Adrenal gland (tissue), 12 donors: ENCODE measurements around the gene SELPLG. TPM values are rescaled to one million over a fixed set of nuclear protein-coding genes. Genes with fewer than 3 reads are reported as not detected.
"Not testable (repeated sequence)": the region's sequence is repeated elsewhere in the genome, so short reads cannot be mapped to it uniquely, and the experiment has no call there.

Experiments used
- DNase-seq, 7 donors: peaks; one replicate each; pipeline ENCODE4 v3.0.0-alpha.2; 2019 to 2020
- H3K27ac ChIP-seq, 5 donors: fragments of 200-600 bp; sonication (generic) in 4 of 5; 1 replicate in 3 of 5; 2 replicates in 2 of 5; pipeline versions ENCODE4 v1.5.1 to v1.8.0; 2016 to 2020; ENCODE audit warnings: mild to moderate bottlenecking in 1 of 5
- H3K27me3 ChIP-seq: fragments of 200-600 bp; 2 replicates; pipeline ENCODE4 v1.8.0; 2021
- H3K36me3 ChIP-seq, 2 donors: fragments of 200-600 bp; replicated peaks in 1 of 2; 1 replicate in 1 of 2; 2 replicates in 1 of 2; pipeline versions ENCODE4 v1.5.1 to v1.8.0; 2018 to 2022
- H3K4me1 ChIP-seq, 2 donors: fragments of 200-600 bp; replicated peaks in 1 of 2; 1 replicate in 1 of 2; 2 replicates in 1 of 2; pipeline versions ENCODE4 v1.5.1 to v1.8.0; 2018 to 2021
- H3K4me3 ChIP-seq, 4 donors: fragments of 200-600 bp; sonication (generic) in 3 of 4; one replicate each; pipeline ENCODE4 v1.5.1; 2016 to 2018
- H3K9me3 ChIP-seq, 3 donors: fragments of 200-600 bp; sonication (generic) in 1 of 3; replicated peaks in 1 of 3; 1 replicate in 2 of 3; 2 replicates in 1 of 3; pipeline versions ENCODE4 v1.5.1 to v1.8.0; 2016 to 2021
- POLR2A ChIP-seq, 2 donors: fragments of 450-650 bp; IDR thresholded peaks; one replicate each; pipeline ENCODE4 v1.6.1; 2017; ENCODE audit warnings: antibody characterized with exemption in 2 of 2, mild to moderate bottlenecking in 2 of 2, moderate library complexity in 1 of 2
- WGBS, 4 donors: extraction: QIAGEN DNeasy Blood & Tissue Kit in 2 of 4; methylation state at CpG; one replicate each; pipeline versions ENCODE4 v1.1.5 to v1.1.7; 2013 to 2017; 5-methylcytosine and 5-hydroxymethylcytosine counted together
- intact Hi-C, 2 donors: fragments of 100-400 bp; cut with DNase I; formaldehyde crosslinking; loops; one replicate each; pipeline versions ENCODE4 v1.14.1 to v1.15.0; 2022 to 2023
- polyA plus RNA-seq, 3 donors: library from polyadenylated mRNA; stranded (reverse); fragments of 200-250 nt in 2 of 3; fragments of 350-450 nt in 1 of 3; fragmentation: Illumina TruSeq in 1 of 3; extraction: RNeasy Lipid Tissue Mini Kit (QIAGEN cat#74804) in 1 of 3; gene quantifications; one replicate each; pipeline ENCODE4 v1.2.3, GENCODE V29; 2013 to 2014
- total RNA-seq, 9 donors: library from RNA; depleted of rRNA in 4 of 9; stranded (reverse); fragments of >200 nt in 4 of 9; fragments of 120-200 nt in 1 of 9; fragmentation: NEBNext Ultra II Directional in 1 of 9; extraction: Animal tissue kit (Norgen Biotek cat#: 25700) in 1 of 9; gene quantifications; one replicate each; pipeline versions ENCODE4 v1.1.0 to v1.2.4, GENCODE V29; 2013 to 2023
- TF ChIP-seq, protein P1 (sequence below), 6 experiments: fragments of 450-650 bp in 4 of 6; fragments of 200-600 bp in 2 of 6; sonication (generic) in 1 of 6; IDR thresholded peaks; 1 replicate in 5 of 6; 2 replicates in 1 of 6; pipeline versions ENCODE4 v1.5.1 to v1.8.0; 2016 to 2021; ENCODE audit warnings: antibody characterized with exemption in 6 of 6, mild to moderate bottlenecking in 2 of 6, moderate library complexity in 1 of 6
- donor health status: healthy with polysubstance abuse.
- donor health status: Bipolar disorder and iron deficiency.
- donor health status: DM: yes; HTN: yes; CAD: no.
- donor health status: DM: no; HTN: no; CAD: no.
- donor health status: DM: no; HTN: no; CAD: no.
- donor health status: DM: yes; HTN: yes; CAD: no.

SELPLG gene
- total and polyA plus RNA-seq, 12 donors: 1.5 to 46.1 (median 14.3) TPM

DNA sequence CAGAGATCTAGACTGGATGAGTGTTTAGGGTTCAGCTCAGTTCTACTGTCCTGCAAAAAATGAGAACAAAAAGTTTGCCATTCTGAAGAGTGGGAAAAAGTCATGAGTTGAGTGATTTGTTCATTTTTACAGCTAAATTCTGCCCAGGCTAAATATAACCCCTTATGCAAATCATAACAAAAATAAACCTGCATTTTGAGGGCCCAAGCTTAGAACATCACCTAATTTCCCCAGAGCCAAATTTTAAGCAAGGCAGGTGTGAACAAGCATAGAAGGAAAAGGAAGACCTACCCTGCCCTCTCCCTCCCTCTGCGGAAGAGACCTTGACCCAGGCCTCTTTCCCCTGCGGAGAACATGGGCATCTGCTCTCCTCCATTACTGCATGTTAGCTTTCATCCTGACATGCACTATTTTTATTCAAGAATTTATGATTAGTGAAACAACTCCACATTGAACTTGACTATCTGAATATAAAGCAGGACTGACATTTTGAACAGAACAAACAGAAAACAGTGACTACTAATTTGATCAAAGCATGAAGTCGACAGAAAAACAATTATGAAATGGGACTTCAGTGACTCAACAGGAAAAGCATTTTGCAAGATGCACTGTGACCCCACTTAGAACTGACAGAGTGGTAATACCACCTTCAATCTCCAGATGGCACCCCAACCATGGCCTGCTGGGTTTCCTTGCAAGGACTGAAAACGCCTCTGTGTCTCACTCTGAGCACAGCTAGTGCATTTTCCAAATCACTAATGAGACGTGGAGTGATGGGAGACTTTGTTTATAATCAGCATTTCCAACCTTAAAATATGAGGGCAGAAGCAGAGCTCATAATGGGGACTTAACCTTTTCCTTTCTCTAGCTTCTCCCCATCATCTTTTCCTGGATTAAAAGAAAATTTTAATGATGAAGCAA lies 30.9 kb upstream of the SELPLG start:
- intact Hi-C loops: loop anchor here (5.0 kb wide), 1 partner anchor 138 kb away; no protein-coding TSS in a partner anchor
- Histone ChIP-seq H3K4me1 (peaks cover 15 to 56% of the 10 kb centered on the region in 2 donors), H3K36me3 (no peaks in the 10 kb centered on the region), H3K4me3 (no peak overlapping the region), H3K27me3 (no peaks in the 10 kb centered on the region), H3K9me3 (no peaks in the 10 kb centered on the region), H3K27ac (peak overlapping the region; percentile 64 to 89 (median 87))
- peak; percentile 88 to 98 (median 91) for DNase-seq
- TF ChIP-seq, protein P1, sequence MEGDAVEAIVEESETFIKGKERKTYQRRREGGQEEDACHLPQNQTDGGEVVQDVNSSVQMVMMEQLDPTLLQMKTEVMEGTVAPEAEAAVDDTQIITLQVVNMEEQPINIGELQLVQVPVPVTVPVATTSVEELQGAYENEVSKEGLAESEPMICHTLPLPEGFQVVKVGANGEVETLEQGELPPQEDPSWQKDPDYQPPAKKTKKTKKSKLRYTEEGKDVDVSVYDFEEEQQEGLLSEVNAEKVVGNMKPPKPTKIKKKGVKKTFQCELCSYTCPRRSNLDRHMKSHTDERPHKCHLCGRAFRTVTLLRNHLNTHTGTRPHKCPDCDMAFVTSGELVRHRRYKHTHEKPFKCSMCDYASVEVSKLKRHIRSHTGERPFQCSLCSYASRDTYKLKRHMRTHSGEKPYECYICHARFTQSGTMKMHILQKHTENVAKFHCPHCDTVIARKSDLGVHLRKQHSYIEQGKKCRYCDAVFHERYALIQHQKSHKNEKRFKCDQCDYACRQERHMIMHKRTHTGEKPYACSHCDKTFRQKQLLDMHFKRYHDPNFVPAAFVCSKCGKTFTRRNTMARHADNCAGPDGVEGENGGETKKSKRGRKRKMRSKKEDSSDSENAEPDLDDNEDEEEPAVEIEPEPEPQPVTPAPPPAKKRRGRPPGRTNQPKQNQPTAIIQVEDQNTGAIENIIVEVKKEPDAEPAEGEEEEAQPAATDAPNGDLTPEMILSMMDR (IDR thresholded peaks at IDR 0.05): peak; percentile 84 to 99 (median 98)
- TF ChIP-seq POLR2A (IDR thresholded peaks at IDR 0.05): no peak
- WGBS, 4 donors: 1 to 4% (median 2%) methylated on average over 5 of the region's 5 CpGs

DNA sequence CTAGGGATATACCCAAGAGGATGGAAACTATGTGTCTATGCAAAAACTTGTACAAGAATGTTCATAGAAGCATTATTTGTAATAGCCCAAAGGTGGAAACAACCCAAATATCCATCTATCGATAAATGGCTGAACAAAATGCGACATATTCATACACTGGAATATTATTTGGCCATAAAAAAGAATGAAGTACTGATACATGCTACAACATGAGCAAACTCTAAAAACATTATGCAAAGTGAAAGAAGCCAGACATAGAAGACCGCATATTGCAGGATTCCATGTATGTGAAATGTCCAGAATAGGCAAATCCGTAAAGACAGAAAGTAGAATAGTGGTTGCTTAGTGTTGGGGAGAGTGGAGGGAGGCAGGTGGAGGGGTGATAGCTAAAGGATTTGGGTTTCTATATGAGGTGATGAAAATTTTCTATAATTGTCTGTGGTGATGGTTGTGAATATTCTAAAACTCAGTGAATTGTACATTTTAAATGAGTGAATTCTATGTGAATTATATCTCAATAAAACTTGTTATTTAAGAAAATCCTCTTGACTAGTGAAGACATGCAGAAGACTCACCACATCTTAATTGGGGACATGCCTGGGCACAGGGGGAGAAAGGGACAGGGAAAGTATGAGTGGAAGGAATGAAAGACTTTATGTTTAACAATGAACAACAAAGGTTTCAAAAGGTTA lies 29.8 kb upstream of the SELPLG start:
- Histone ChIP-seq H3K4me1 (peaks cover 15 to 49% of the 10 kb centered on the region in 2 donors), H3K27me3 (no peaks in the 10 kb centered on the region), H3K4me3 (no peak overlapping the region), H3K27ac (peak overlapping the region; percentile 64 to 89 (median 87)), H3K36me3 (peaks cover 0 to 6% of the 10 kb centered on the region in 2 donors), H3K9me3 (no peaks in the 10 kb centered on the region)
- TF ChIP-seq, protein P1 (IDR thresholded peaks at IDR 0.05): no peak
- TF ChIP-seq POLR2A (IDR thresholded peaks at IDR 0.05): no peak
- whole genome bisulfite sequencing, 4 donors: 98 to 99% (median 98%) methylated on average over 4 of the region's 4 CpGs
- intact Hi-C loops: no loop called here
- no peak for DNase-seq

DNA sequence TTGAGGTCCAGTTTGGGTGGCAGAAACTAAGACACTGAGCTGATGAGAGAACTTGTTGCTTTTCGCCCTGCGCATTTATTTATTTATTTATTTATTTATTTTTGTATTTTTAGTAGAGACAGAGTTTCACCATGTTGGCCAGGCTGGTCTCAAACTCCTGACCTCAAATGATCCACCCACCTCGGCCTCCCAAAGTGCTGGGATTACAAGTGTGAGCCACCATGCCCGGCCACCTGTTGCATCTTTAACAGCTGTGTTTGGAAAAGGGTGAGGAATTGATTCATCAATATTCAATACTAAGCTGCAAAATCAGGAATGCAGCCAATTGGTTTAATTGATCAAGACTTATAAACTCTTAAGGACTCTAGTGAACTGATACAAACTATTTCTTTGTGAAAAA lies 24.4 kb upstream of the SELPLG start:
- intact Hi-C loops, H3K9me3 ChIP-seq, H3K27me3 ChIP-seq, H3K4me3 ChIP-seq, DNase-seq, H3K4me1 ChIP-seq, H3K27ac ChIP-seq: not testable (repeated sequence)
- H3K36me3 ChIP-seq: peaks cover 0 to 25% of the 10 kb centered on the region in 2 donors
- WGBS, 4 donors: 97 to 99% (median 98%) methylated on average over 4 of the region's 4 CpGs

DNA sequence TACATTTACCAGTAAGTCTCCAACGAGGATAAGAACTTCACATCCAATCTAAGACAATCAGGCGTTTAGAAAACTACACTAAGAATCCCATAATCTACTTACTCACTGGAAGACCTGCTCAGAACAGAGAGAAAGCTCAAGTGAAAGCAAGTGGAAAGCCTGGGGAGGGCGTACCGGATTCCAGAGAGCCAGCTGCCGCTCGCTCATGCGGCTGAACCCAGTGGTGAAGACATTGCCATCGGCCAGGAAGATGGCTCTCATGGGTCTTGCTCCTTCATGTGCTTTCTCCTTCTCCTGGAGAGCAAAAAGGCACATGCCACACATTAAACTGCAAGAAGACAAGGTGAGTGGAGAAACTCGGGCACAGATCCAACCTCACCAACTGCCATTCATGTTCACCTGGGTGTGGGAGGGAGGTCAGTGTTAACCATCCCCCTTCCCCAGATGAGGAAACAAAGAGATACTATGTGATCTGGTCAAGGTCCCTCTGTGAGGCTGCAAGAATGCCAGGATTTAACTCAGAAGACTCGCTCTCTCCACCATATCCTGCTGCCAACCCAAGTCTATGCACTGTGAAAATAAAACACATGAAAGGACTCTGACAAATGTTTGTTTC lies 23.5 kb upstream of the SELPLG start:
- DNase-seq: no peak
- WGBS, 4 donors: 90 to 96% (median 91%) methylated on average over 10 of the region's 10 CpGs
- Histone ChIP-seq H3K9me3 (no peaks in the 10 kb centered on the region), H3K27me3 (no peaks in the 10 kb centered on the region), H3K4me3 (no peak overlapping the region), H3K4me1 (no peaks in the 10 kb centered on the region), H3K27ac (no peak overlapping the region), H3K36me3 (peaks cover 0 to 27% of the 10 kb centered on the region in 2 donors)
- intact Hi-C loops: no loop called here
- TF ChIP-seq, protein P1 (IDR thresholded peaks at IDR 0.05): no peak
- TF ChIP-seq POLR2A (IDR thresholded peaks at IDR 0.05): no peak

DNA sequence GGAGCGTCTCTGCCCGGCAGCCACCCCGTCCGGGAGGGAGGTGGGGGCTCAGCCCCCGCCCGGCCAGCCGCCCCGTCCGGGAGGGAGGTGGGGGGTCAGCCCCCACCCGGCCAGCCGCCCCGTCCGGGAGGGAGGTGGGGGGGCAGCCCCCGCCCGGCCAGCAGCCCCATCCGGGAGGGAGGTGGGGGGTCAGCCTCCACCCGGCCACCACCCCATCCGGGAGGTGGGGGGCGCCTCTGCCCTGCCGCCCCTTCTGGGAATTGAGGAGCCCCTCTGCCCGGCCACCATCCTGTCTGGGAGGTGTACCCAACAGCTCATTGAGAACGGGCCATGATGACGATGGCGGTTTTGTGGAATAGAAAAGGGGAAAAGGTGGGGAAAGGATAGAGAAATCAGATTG lies 22.6 kb upstream of the SELPLG start:
- DNase-seq, intact Hi-C loops, H3K27me3 ChIP-seq, H3K9me3 ChIP-seq, H3K4me3 ChIP-seq, H3K27ac ChIP-seq, H3K4me1 ChIP-seq: not testable (repeated sequence)
- peaks cover 0 to 37% of the 10 kb centered on the region in 2 donors for H3K36me3 ChIP-seq
- 89 to 100% (median 91%) methylated on average over 6 to 24 of the region's 24 CpGs for WGBS, 4 donors

DNA sequence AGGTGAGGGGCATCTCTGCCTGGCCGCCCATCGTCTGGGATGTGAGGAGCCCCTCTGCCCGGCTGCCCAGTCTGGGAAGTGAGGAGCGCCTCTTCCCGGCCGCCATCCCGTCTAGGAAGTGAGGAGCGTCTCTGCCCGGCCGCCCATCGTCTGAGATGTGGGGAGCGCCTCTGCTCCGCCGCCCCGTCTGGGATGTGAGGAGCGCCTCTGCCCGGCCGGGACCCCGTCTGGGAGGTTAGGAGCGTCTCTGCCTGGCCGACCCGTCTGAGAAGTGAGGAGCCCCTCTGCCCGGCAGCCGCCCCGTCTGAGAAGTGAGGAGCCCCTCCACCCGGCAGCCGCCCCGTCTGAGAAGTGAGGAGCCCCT lies 22.1 kb upstream of the SELPLG start:
- H3K27ac ChIP-seq, intact Hi-C loops, DNase-seq, H3K9me3 ChIP-seq, H3K4me3 ChIP-seq, H3K27me3 ChIP-seq, H3K4me1 ChIP-seq: not testable (repeated sequence)
- 89 to 91% methylated on average over 12 to 17 of the region's 28 CpGs; no CpG with 5 or more reads in 2 of the 4 donors for whole genome bisulfite sequencing, 4 donors
- H3K36me3 ChIP-seq: peaks cover 0 to 41% of the 10 kb centered on the region in 2 donors

DNA sequence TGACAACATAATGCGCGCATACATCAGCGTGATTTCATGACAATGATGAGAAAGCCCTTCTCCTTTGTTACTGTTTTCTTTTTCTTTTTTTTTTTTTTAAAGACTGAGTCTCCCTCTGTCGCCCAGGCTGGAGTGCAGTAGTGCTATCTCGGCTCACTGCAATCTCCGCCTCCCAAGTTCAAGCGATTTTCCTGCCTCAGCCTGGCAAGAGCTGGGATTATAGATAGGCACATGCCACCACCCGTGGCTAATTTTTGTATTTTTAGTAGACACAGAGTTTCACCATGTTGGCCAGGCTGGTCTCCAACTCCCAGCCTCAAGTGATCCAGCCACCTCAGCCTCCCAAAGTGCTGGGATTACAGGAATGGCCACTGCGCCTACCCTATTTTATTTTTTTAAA lies 20.9 kb upstream of the SELPLG start:
- peaks cover 0 to 45% of the 10 kb centered on the region in 2 donors for H3K36me3 ChIP-seq
- H3K4me1 ChIP-seq, H3K27ac ChIP-seq, H3K9me3 ChIP-seq, H3K4me3 ChIP-seq, DNase-seq, H3K27me3 ChIP-seq, intact Hi-C loops: not testable (repeated sequence)
- 92 to 96% (median 94%) methylated on average over 9 of the region's 9 CpGs for WGBS, 4 donors
